Dendritic cell treated with granulocyte-macrophage colony-stimulating factor and Interleukin-4, amounts not matched to agents 40 ng/mL and 50 ng/mL, for 4 days (primary cell): ENCODE data around the gene FHDC1.

Experiments
- H3K27ac Mint-ChIP-seq: one replicate; pipeline ENCODE4 v1.8.0; 2022; ENCODE audit warnings: mild to moderate bottlenecking, mixed read lengths
- H3K27me3 Mint-ChIP-seq: one replicate; pipeline ENCODE4 v1.8.0; 2022; ENCODE audit warnings: mild to moderate bottlenecking, mixed read lengths
- H3K36me3 Mint-ChIP-seq: one replicate; pipeline ENCODE4 v1.8.0; 2022; ENCODE audit warnings: low read depth, mixed read lengths
- H3K4me1 Mint-ChIP-seq: one replicate; pipeline ENCODE4 v1.8.0; 2022; ENCODE audit warnings: low read depth, mixed read lengths
- H3K4me3 Mint-ChIP-seq: one replicate; pipeline ENCODE4 v1.8.0; 2022; ENCODE audit warnings: mild to moderate bottlenecking, moderate library complexity, mixed read lengths
- H3K9me3 Mint-ChIP-seq: one replicate; pipeline ENCODE4 v1.8.0; 2022; ENCODE audit warnings: mixed read lengths
- intact Hi-C: fragments of 100-400 bp; cut with micrococcal nuclease; formaldehyde crosslinking; loops from one replicate; pipeline ENCODE4 v1.15.0; 2022

FHDC1 gene

GRCh38 chr4:152942346-152942745, 6.2 kb downstream of the FHDC1 start:
- Mint-ChIP-seq H3K27me3 (peaks cover 36% of the 10 kb centered on the region), H3K27ac (no peak overlapping the region), H3K4me1 (peaks cover 8% of the 10 kb centered on the region), H3K36me3 (no peaks in the 10 kb centered on the region), H3K4me3 (no peak overlapping the region), H3K9me3 (no peaks in the 10 kb centered on the region)
- intact Hi-C loops = no loop called here

GRCh38 chr4:152943672-152944071, 7.5 kb downstream of the FHDC1 start:
- H3K4me1 Mint-ChIP-seq = no peaks in the 10 kb centered on the region
- no peaks in the 10 kb centered on the region for H3K36me3 Mint-ChIP-seq
- peaks cover 29% of the 10 kb centered on the region for H3K27me3 Mint-ChIP-seq
- intact Hi-C loops = no loop called here
- H3K27ac Mint-ChIP-seq = no peak overlapping the region
- H3K9me3 Mint-ChIP-seq = no peaks in the 10 kb centered on the region
- H3K4me3 Mint-ChIP-seq = no peak overlapping the region

GRCh38 chr4:152944666-152945320, 8.7 kb downstream of the FHDC1 start:
- Mint-ChIP-seq H3K4me3 (no peak overlapping the region), H3K36me3 (no peaks in the 10 kb centered on the region), H3K27me3 (peaks cover 18% of the 10 kb centered on the region), H3K9me3 (no peaks in the 10 kb centered on the region), H3K27ac (no peak overlapping the region), H3K4me1 (no peaks in the 10 kb centered on the region)
- intact Hi-C loops = no loop called here

- Mint-ChIP-seq H3K4me1 (no peaks in the 10 kb centered on the region), H3K4me3 (no peak overlapping the region), H3K36me3 (no peaks in the 10 kb centered on the region), H3K27me3 (peaks cover 14% of the 10 kb centered on the region), H3K9me3 (no peaks in the 10 kb centered on the region), H3K27ac (no peak overlapping the region)
- intact Hi-C loops = no loop called here
These were observed 9.5 kb downstream of the FHDC1 start for GRCh38 chr4:152945639-152946038.

- intact Hi-C loops = no loop called here
- Mint-ChIP-seq H3K9me3 (no peaks in the 10 kb centered on the region), H3K36me3 (no peaks in the 10 kb centered on the region), H3K27ac (no peak overlapping the region), H3K27me3 (peaks cover 13% of the 10 kb centered on the region), H3K4me1 (no peaks in the 10 kb centered on the region), H3K4me3 (no peak overlapping the region)
These were observed 10.3 kb downstream of the FHDC1 start for GRCh38 chr4:152946446-152946845.

GRCh38 chr4:152947311-152947710, 11.2 kb downstream of the FHDC1 start:
- H3K9me3 Mint-ChIP-seq = no peaks in the 10 kb centered on the region
- H3K4me3 Mint-ChIP-seq = no peak overlapping the region
- no peaks in the 10 kb centered on the region for H3K36me3 Mint-ChIP-seq
- H3K27ac Mint-ChIP-seq = no peak overlapping the region
- peaks cover 8% of the 10 kb centered on the region for H3K27me3 Mint-ChIP-seq
- no peaks in the 10 kb centered on the region for H3K4me1 Mint-ChIP-seq
- intact Hi-C loops = no loop called here

GRCh38 chr4:152949930-152950329, 13.8 kb downstream of the FHDC1 start:
- no peaks in the 10 kb centered on the region for H3K9me3 Mint-ChIP-seq
- H3K27ac Mint-ChIP-seq = no peak overlapping the region
- intact Hi-C loops = no loop called here
- no peak overlapping the region for H3K4me3 Mint-ChIP-seq
- no peaks in the 10 kb centered on the region for H3K4me1 Mint-ChIP-seq
- no peaks in the 10 kb centered on the region for H3K36me3 Mint-ChIP-seq
- peaks cover 8% of the 10 kb centered on the region for H3K27me3 Mint-ChIP-seq

- H3K27ac Mint-ChIP-seq = no peak overlapping the region
- H3K4me1 Mint-ChIP-seq = no peaks in the 10 kb centered on the region
- H3K9me3 Mint-ChIP-seq = no peaks in the 10 kb centered on the region
- H3K27me3 Mint-ChIP-seq = peaks cover 8% of the 10 kb centered on the region
- no peak overlapping the region for H3K4me3 Mint-ChIP-seq
- H3K36me3 Mint-ChIP-seq = no peaks in the 10 kb centered on the region
- intact Hi-C loops = no loop called here
These were observed 14.5 kb downstream of the FHDC1 start for GRCh38 chr4:152950402-152951274.

- Mint-ChIP-seq H3K9me3 (no peaks in the 10 kb centered on the region), H3K4me1 (no peaks in the 10 kb centered on the region), H3K4me3 (no peak overlapping the region), H3K27me3 (peaks cover 8% of the 10 kb centered on the region), H3K27ac (no peak overlapping the region), H3K36me3 (no peaks in the 10 kb centered on the region)
- intact Hi-C loops = no loop called here
These were observed 15.2 kb downstream of the FHDC1 start for GRCh38 chr4:152951348-152951747.

- H3K27ac Mint-ChIP-seq = no peak overlapping the region
- intact Hi-C loops = no loop called here
- H3K9me3 Mint-ChIP-seq = no peaks in the 10 kb centered on the region
These were observed 17.4 kb downstream of the FHDC1 start for GRCh38 chr4:152953514-152953913.

GRCh38 chr4:152954741-152955140, 18.6 kb downstream of the FHDC1 start:
- Mint-ChIP-seq H3K9me3 (no peaks in the 10 kb centered on the region), H3K4me3 (no peak overlapping the region), H3K4me1 (peaks cover 21% of the 10 kb centered on the region), H3K27ac (no peak overlapping the region), H3K36me3 (no peaks in the 10 kb centered on the region), H3K27me3 (no peaks in the 10 kb centered on the region)
- intact Hi-C loops = no loop called here

More at GRCh38 chr4:152953514-152953913, 17.4 kb downstream of the FHDC1 start:
- H3K27me3 Mint-ChIP-seq = peaks cover under 1% of the 10 kb centered on the region
- peaks cover 11% of the 10 kb centered on the region for H3K4me1 Mint-ChIP-seq
- no peak overlapping the region for H3K4me3 Mint-ChIP-seq
- no peaks in the 10 kb centered on the region for H3K36me3 Mint-ChIP-seq

- no peaks in the 10 kb centered on the region for H3K36me3 Mint-ChIP-seq
- H3K4me1 Mint-ChIP-seq = peaks cover 21% of the 10 kb centered on the region
- intact Hi-C loops = no loop called here
- no peaks in the 10 kb centered on the region for H3K27me3 Mint-ChIP-seq
- H3K4me3 Mint-ChIP-seq = no peak overlapping the region
- H3K9me3 Mint-ChIP-seq = no peaks in the 10 kb centered on the region
- H3K27ac Mint-ChIP-seq = no peak overlapping the region
These were observed 20.0 kb downstream of the FHDC1 start for GRCh38 chr4:152956147-152956546.

- no peak overlapping the region for H3K27ac Mint-ChIP-seq
- H3K4me3 Mint-ChIP-seq = no peak overlapping the region
- H3K36me3 Mint-ChIP-seq = no peaks in the 10 kb centered on the region
- no peaks in the 10 kb centered on the region for H3K9me3 Mint-ChIP-seq
- H3K4me1 Mint-ChIP-seq = peaks cover 21% of the 10 kb centered on the region
- H3K27me3 Mint-ChIP-seq = no peaks in the 10 kb centered on the region
- intact Hi-C loops = no loop called here
These were observed 20.7 kb downstream of the FHDC1 start for GRCh38 chr4:152956650-152957436.
